Epidermal melanocyte (primary cell): ENCODE results near the gene ATG7.
A peak's percentile ranks its signal among the peaks of the same experiment; 100 is the strongest.
"Not testable (repeated sequence)": the region's sequence is repeated elsewhere in the genome, so short reads cannot be mapped to it uniquely, and the experiment has no call there.

Source experiments
- DNase-seq: peaks from one replicate; pipeline ENCODE4 v3.0.0; 2011; ENCODE audit warnings: low spot score; ENCODE audit not compliant: insufficient read length

ATG7 gene

DNA sequence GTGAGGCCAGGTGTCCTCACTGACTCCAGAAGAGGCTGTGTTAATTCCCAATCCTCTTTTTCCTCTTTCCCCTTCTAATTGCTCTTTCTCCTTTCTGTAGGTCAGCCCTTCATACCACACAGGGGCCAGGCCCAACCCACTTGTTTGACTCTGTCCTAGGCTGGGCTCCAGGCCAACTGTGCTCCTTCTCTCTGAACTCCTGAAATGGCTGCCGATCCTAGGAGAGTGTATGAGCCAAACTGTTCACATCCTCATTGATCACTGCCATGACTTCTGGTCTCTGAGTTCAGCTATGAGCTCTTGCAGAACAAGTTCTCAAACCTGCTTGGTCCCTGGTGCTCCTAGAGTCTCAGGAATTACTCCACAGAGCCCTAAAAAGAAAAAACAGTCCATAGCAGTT lies 226.4 kb downstream of the ATG7 start:
- no peak for DNase-seq

DNA sequence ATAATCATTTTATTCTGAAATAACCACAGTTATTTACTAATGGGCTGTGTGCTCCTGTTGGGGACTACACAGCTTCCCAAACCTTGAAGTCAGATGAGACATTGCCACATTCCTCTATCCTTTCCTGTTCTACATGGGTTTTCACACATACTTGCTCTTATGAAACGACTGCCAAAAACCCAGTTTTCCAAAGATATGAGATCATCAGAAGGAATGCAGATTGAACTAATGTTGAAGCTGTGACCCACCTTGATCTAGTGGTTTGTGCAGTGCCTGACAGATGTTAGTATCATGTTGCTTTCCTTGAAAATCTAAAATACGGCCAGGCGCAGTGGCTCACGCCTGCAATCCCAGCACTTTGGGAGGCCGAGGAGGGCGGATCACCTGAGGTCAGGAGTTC lies 226.9 kb downstream of the ATG7 start:
- DNase-seq: no peak

DNA sequence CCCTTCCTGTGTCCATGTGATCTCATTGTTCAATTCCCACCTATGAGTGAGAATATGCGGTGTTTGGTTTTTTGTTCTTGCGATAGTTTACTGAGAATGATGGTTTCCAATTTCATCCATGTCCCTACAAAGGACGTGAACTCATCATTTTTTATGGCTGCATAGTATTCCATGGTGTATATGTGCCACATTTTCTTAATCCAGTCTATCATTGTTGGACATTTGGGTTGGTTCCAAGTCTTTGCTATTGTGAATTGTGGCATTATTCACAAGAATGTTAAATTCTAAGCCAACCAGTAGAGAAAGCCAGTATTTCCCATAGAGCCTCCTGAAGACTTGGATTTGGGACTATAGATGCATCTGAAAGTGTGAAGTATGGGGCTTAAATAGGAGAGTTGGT lies 230.2 kb downstream of the ATG7 start:
- DNase-seq: not testable (repeated sequence)

- DNase-seq: no peak
These were observed 235.5 kb downstream of the ATG7 start for GRCh38 chr3:11507719-11508118.

DNA sequence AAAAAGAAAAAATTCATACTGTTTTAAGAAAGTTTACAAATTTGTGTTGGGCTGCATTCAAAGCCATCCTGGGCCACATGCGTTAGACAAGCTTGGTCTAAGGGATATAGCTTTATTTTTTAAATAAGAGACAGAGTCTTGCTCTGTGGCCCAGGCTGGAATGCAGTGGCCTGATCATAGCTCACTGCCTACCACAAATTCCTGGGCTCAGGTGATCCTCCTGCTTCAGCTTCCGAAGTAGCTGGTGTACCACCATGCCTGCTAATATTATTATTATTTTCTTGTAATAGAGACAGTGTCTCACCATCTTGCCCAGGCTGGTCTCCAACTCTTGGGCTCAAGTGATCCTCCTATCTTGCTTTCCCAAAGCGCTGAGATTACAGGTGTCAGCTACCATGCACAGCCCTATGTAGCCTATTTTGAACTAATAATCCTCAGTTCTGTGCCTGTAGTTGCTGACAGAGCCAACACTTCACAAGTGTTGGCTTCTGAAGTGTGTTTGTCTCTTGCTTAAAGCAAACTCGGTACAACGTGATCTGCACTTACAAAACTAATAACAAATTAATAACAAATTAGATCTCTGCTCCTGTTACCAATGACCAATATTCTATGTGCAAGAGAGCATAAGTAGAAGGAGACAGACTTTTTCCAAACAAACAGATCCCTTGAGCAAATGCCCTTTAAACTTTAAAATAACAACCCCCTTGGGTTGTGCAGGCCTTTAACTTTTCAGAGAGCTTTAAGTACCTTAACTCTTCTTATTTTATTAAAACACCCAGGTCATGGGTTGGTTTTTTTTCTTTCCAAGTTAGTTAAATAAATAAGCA lies 236.4 kb downstream of the ATG7 start:
- no peak for DNase-seq

DNA sequence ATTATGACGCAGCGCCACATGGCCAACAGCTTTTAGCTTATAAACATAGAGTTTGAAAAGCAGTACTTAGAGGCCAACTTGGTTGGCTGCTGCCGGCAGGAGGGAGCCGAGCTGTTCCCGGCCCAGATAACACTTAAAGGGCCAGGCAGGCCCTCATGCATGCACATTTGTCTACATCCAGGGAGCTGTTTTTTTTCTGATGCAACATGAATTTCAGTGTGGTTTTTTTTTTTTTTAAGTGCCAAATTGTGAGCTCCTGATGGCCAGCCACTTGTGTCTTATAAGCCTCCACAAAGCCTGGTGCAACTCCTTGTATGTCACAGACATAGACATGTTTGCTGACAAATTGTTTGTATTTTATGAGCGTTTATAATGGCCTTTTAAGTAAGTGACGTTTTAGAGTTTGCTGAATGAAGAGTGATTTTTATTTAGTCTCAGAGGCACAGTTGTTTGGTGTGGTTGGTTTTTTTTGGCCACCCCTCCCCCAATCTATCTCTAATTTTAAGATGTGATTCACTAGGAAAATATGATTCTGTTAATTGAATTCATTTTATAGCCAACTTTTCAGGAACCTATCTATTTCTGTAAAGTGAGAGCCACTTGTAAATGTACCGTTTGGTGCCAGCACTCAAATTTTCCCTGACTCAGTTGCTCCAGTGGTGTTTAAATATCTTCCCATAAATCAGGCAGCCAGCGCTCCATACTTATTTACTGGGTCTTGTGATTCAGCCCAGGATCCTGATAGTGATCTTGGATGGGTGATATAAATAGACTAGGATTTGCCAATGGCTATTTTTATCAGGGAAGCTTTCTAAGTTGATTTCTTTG lies 237.2 kb downstream of the ATG7 start:
- peak; percentile 85 for DNase-seq

- no peak for DNase-seq
These were observed 237.8 kb downstream of the ATG7 start for GRCh38 chr3:11510001-11510340.

- no peak for DNase-seq
These were observed 238.2 kb downstream of the ATG7 start for GRCh38 chr3:11510356-11510755.

- not testable (repeated sequence) for DNase-seq
These were observed 239.4 kb downstream of the ATG7 start for GRCh38 chr3:11511606-11512005.

DNA sequence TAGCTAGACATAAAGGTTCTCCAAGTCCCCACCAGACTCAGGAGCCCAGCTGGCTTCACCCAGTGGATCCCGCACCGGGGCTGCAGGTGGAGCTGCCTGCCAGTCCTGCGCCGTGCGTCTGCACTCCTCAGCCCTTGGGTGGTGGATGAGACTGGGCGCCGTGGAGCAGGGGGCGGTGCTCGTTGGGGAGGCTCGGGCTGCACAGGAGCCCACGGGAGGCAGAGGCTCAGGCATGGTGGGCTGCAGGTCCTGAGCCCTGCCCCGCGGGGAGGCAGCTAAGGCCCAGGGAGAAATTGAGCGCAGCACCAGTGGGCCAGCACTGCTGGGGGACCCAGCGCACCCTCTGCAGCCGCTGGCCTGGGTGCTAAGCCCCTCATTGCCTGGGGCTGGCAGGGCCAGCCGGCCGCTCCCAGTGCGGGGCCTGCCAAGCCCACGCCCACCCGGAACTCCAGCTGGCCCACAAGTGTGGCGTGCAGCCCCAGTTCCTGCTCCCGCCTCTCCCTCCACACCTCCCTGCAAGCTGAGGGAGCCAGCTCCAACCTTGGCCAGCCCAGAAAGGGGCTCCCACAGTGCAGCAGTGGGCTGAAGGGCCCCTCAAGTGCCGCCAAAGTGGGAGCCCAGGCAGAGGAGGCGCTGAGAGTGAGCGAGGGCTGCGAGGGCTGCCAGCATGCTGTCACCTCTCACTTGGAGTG lies 241.1 kb downstream of the ATG7 start:
- DNase-seq: not testable (repeated sequence)

DNA sequence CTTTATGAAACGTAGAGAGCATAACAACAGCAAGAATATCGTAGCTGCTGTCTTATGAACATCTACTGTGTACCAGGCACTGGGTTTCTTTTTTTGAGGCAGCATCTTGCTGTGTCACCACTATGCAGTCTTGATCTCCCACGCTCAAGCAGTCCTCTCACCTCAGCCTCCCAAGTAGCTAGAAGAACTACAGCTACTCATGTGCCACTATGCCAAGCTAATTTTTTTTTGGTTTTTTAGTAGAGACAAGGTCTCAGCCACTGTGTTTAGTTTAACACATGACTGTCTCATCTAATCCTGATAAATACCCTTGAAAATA lies 241.6 kb downstream of the ATG7 start:
- no peak for DNase-seq

DNA sequence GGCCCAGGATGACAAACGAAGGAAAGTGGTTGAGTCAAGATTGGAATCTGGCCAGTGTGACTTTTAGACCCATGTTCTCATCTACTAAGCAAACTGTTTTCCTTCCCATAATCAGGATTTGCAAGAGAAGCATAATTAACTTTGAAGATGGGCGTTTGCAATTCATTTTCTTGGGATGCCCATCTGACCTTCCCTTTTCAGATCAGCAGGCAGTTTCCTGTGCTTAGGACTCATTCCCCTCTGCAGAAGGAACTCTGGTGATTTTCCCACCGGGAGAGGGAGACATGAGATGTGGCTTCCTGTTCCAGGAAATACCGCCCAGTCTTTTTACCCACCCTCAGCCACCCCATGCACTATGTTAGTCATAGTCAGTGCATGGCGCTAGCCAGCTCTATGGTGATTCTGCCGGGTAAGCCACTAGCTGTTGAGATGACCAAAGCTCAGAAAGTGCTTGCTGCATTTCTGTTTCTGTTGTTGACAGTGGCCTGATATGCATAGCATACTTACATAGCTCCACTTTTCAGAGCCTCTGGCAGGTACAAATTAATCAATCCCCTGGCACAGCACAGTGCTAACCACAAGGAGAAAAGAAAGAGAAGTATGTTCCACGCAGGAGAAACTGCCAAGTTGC lies 242.1 kb downstream of the ATG7 start:
- DNase-seq: peak; percentile 62

- DNase-seq: no peak
These were observed 245.4 kb downstream of the ATG7 start for GRCh38 chr3:11517601-11518000.

GRCh38 chr3:11521167-11521566 lies 249.0 kb downstream of the ATG7 start:
- DNase-seq: no peak

DNA sequence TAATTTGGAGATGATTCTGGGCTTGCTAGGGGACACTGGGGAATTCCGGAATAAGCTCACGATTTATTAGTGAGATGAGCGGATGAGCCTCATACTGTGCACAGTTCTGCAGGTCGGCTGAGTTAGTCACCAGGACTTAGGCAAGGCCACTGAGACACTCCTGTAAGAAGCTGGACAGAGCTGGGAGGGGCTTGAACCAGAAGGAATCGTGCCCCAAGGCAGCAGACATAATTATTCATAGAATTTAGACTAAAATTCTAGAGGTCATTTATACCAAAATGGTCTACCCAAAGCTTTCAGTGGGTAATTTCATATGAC lies 250.2 kb downstream of the ATG7 start:
- no peak for DNase-seq

GRCh38 chr3:11522953-11523571 lies 250.9 kb downstream of the ATG7 start:
- DNase-seq: no peak

- no peak for DNase-seq
These were observed 251.4 kb downstream of the ATG7 start for GRCh38 chr3:11523572-11524101.

GRCh38 chr3:11526121-11526520 lies 253.9 kb downstream of the ATG7 start:
- DNase-seq: not testable (repeated sequence)

GRCh38 chr3:11529281-11529680 lies 257.1 kb downstream of the ATG7 start:
- no peak for DNase-seq

DNA sequence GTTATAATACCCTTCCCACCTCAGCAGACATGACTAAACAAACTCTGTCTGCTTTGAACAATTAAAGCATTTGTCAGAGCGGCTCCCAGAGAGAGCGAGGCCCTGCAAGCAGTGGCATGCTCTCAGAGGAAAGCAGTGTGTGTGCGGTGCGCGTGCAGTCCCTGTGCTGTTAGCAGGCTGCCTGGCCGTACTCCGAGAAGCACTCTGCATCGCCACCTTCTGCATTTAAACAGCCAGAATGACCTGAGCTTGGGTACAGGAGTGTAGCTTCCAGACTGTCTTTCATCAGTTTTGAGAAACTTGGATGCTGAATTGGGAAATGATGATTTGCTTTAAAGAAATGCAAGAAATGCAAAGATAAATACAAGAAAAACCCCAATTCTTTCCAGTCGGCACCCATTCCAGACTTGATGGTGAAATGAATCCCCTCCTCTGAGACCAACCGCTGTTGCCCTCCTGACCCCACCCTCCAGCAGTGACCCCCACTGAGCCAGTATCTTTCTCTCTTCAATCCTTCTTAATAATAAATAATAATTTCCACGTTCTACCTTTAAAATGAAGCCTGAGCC lies 258.0 kb downstream of the ATG7 start:
- DNase-seq: no peak

GRCh38 chr3:11532931-11533391 lies 260.8 kb downstream of the ATG7 start:
- no peak for DNase-seq
